Fibroblast of villous mesenchyme (primary cell): ENCODE results near the gene SRGAP3. TPM values are rescaled to one million over a fixed set of nuclear protein-coding genes. Genes with fewer than 3 reads are reported as not detected.

Source experiments
- DNase-seq: peaks from one replicate; pipeline ENCODE4 v3.0.0-alpha.2; 2010; ENCODE audit warnings: low read depth
- H3K4me3 ChIP-seq: 2 replicates; pipeline ENCODE4 v1.5.1; 2011; ENCODE audit warnings: low read depth, mild to moderate bottlenecking, low read length
- total RNA-seq: library from RNA; depleted of rRNA; stranded (reverse); fragments of >200 nt; gene quantifications from 2 replicates; pipeline ENCODE4 v1.2.3, GENCODE V29; 2012
- TF ChIP-seq, protein P1 (sequence below): IDR thresholded peaks from 2 replicates; pipeline ENCODE4 v1.5.1; 2012; ENCODE audit warnings: low read depth, mild to moderate bottlenecking, low read length; ENCODE audit not compliant: insufficient read depth

The SRGAP3 gene
- total RNA-seq, 1 donor, result 3.5 TPM

- TF ChIP-seq, protein P1, sequence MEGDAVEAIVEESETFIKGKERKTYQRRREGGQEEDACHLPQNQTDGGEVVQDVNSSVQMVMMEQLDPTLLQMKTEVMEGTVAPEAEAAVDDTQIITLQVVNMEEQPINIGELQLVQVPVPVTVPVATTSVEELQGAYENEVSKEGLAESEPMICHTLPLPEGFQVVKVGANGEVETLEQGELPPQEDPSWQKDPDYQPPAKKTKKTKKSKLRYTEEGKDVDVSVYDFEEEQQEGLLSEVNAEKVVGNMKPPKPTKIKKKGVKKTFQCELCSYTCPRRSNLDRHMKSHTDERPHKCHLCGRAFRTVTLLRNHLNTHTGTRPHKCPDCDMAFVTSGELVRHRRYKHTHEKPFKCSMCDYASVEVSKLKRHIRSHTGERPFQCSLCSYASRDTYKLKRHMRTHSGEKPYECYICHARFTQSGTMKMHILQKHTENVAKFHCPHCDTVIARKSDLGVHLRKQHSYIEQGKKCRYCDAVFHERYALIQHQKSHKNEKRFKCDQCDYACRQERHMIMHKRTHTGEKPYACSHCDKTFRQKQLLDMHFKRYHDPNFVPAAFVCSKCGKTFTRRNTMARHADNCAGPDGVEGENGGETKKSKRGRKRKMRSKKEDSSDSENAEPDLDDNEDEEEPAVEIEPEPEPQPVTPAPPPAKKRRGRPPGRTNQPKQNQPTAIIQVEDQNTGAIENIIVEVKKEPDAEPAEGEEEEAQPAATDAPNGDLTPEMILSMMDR, result no peak
- H3K4me3 ChIP-seq, result no peak overlapping the region
- DNase-seq, result no peak
These were observed 102.9 kb downstream of the SRGAP3 start for GRCh38 chr3:9146367-9147071.

- DNase-seq, result no peak
- TF ChIP-seq, protein P1, result no peak
- H3K4me3 ChIP-seq, result no peak overlapping the region
These were observed 106.3 kb downstream of the SRGAP3 start for GRCh38 chr3:9143184-9143583.

GRCh38 chr3:9142362-9142761 is 107.1 kb downstream of the SRGAP3 start:
- TF ChIP-seq, protein P1, result no peak
- no peak for DNase-seq
- no peak overlapping the region for H3K4me3 ChIP-seq

- TF ChIP-seq, protein P1, result no peak
- no peak overlapping the region for H3K4me3 ChIP-seq
- DNase-seq, result no peak
These were observed 107.5 kb downstream of the SRGAP3 start for GRCh38 chr3:9141928-9142289.

- TF ChIP-seq, protein P1, result no peak
- no peak for DNase-seq
- H3K4me3 ChIP-seq, result no peak overlapping the region
These were observed 110.1 kb downstream of the SRGAP3 start for GRCh38 chr3:9139366-9139765.

GRCh38 chr3:9137676-9138075 is 111.8 kb downstream of the SRGAP3 start:
- TF ChIP-seq, protein P1, result no peak
- no peak overlapping the region for H3K4me3 ChIP-seq
- no peak for DNase-seq
